Adrenal gland (tissue), 12 donors: ENCODE measurements around the gene ALG1. TPM values are rescaled to one million over a fixed set of nuclear protein-coding genes. Genes with fewer than 3 reads are reported as not detected.

ENCODE experiments used
- polyA plus RNA-seq, 3 donors: library from polyadenylated mRNA; stranded (reverse); fragments of 200-250 nt in 2 of 3; fragments of 350-450 nt in 1 of 3; fragmentation: Illumina TruSeq in 1 of 3; extraction: RNeasy Lipid Tissue Mini Kit (QIAGEN cat#74804) in 1 of 3; gene quantifications; one replicate each; pipeline ENCODE4 v1.2.3, GENCODE V29; 2013 to 2014
- total RNA-seq, 9 donors: library from RNA; depleted of rRNA in 4 of 9; stranded (reverse); fragments of >200 nt in 4 of 9; fragments of 120-200 nt in 1 of 9; fragmentation: NEBNext Ultra II Directional in 1 of 9; extraction: Animal tissue kit (Norgen Biotek cat#: 25700) in 1 of 9; gene quantifications; one replicate each; pipeline versions ENCODE4 v1.1.0 to v1.2.4, GENCODE V29; 2013 to 2023
- donor health status: healthy with polysubstance abuse.
- donor health status: Bipolar disorder and iron deficiency.
- donor health status: DM: yes; HTN: yes; CAD: no.
- donor health status: DM: no; HTN: no; CAD: no.
- donor health status: DM: no; HTN: no; CAD: no.
- donor health status: DM: yes; HTN: yes; CAD: no.

Gene ALG1
- total and polyA plus RNA-seq, 12 donors, result 19.2 to 207 (median 41.3) TPM

Other genes starting within 250 kb of the ALG1 start
- 100 to 1,000 TPM in 1 of 9 donors, 10 to 100 TPM in 8; 43.2 to 118 (median 83.7) TPM for gene GLYR1, start 224.6 kb upstream of the ALG1 start, total RNA-seq
- gene GLYR1, start 224.6 kb upstream of the ALG1 start, polyA plus RNA-seq, result 100 to 1,000 TPM in 1 of 3 donors, 10 to 100 TPM in 2; 39.3 to 109 (median 50.6) TPM
- 10 to 100 TPM; 14.6 to 60.8 (median 31.1) TPM for gene UBN1, start 224.4 kb upstream of the ALG1 start, total RNA-seq
- gene UBN1, start 224.4 kb upstream of the ALG1 start, polyA plus RNA-seq, result 10 to 100 TPM in 2 of 3 donors, 1 to 10 TPM in 1; 5.9 to 21.2 (median 13.2) TPM
- 10 to 100 TPM in 7 of 9 donors, under 1 TPM in 2; 0.55 to 20.9 (median 16.0) TPM for gene PPL, start 134.7 kb upstream of the ALG1 start, total RNA-seq
- gene PPL, start 134.7 kb upstream of the ALG1 start, polyA plus RNA-seq, result 10 to 100 TPM in 1 of 3 donors, 1 to 10 TPM in 1, under 1 TPM in 1; 0.38 to 10.1 (median 4.8) TPM
- gene SEC14L5, start 113.5 kb upstream of the ALG1 start, total RNA-seq, result 1 to 10 TPM in 5 of 9 donors, under 1 TPM in 4; 0.12 to 1.8 (median 1.1) TPM
- gene SEC14L5, start 113.5 kb upstream of the ALG1 start, polyA plus RNA-seq, result under 1 TPM; 0.16 to 0.56 (median 0.51) TPM
- gene NAGPA, start 37.9 kb upstream of the ALG1 start, total RNA-seq, result 10 to 100 TPM in 7 of 9 donors, 1 to 10 TPM in 2; 6.9 to 47.8 (median 19.9) TPM
- 10 to 100 TPM in 2 of 3 donors, 1 to 10 TPM in 1; 4.5 to 23.9 (median 18.9) TPM for gene NAGPA, start 37.9 kb upstream of the ALG1 start, polyA plus RNA-seq
- 10 to 100 TPM in 1 of 9 donors, 1 to 10 TPM in 7, under 1 TPM in 1; 1.00 to 27.9 (median 4.0) TPM for gene C16orf89, start 5.9 kb upstream of the ALG1 start, total RNA-seq
- 10 to 100 TPM in 1 of 3 donors, 1 to 10 TPM in 2; 2.1 to 14.1 (median 6.3) TPM for gene C16orf89, start 5.9 kb upstream of the ALG1 start, polyA plus RNA-seq
- gene EEF2KMT, start 26.0 kb downstream of the ALG1 start, total RNA-seq, result 10 to 100 TPM in 6 of 9 donors, 1 to 10 TPM in 3; 7.7 to 19.5 (median 11.6) TPM
- gene EEF2KMT, start 26.0 kb downstream of the ALG1 start, polyA plus RNA-seq, result 10 to 100 TPM in 1 of 3 donors, 1 to 10 TPM in 2; 7.0 to 11.8 (median 7.2) TPM